ENCODE results near the gene INHBB.

DNA sequence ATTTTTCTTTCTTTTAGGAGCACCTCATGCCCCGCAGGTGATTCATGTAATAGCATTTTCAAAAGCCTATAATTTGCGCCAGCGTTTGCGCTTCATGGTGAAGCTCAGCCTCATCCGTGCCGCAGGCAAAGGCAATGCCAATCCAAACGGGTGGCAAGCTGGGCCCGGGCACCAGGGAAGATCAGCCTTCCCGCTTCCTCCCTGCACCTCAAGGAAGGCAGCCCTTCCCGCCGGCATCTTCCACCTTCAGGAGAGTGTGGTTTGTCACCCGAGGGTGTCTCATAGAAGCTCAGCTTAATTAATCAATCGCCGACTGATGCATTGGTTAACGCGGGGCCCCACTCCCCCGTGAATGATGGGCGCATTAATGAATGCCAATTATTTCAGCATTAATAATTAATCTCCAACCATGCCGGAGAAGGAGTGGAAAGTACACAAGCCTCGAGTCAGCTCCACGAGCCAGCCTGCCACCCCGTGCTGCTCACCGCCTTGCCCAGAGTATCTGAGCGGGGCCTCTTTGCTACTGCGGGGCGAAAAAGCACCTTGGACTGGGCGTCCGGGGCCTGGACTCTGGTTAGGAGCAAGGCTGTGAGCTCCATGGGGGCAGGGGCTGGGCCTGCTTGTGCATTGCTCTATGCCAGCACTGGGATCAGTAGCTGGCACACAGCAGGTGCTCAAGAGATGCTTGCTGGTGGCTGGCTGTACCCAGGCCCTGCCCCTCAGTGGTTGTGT, 13.0 kb downstream of the INHBB start:
- no peak for TF ChIP-seq POLR2A (IDR thresholded peaks at IDR 0.05; ENCODE audit: low read depth, low read length)
- no peak for TF ChIP-seq TAF1 (IDR thresholded peaks at IDR 0.05; ENCODE audit: low read depth, low read length)
- no peak for TF ChIP-seq SPI1 (IDR thresholded peaks at IDR 0.05; ENCODE audit: low read depth, low read length)
- no peak for TF ChIP-seq POLR2AphosphoS5 (IDR thresholded peaks at IDR 0.05; ENCODE audit: low read depth, low read length)
- TF ChIP-seq POU2F2 (IDR thresholded peaks at IDR 0.05; ENCODE audit: low read depth, low read length), result no peak
- TF ChIP-seq PAX5 (IDR thresholded peaks at IDR 0.05; ENCODE audit: insufficient read depth, low read length, severe bottlenecking), result no peak

Data from GM12891 (cell line).